ENCODE measurements around the gene ITFG1. TPM values are rescaled to one million over a fixed set of nuclear protein-coding genes. Genes with fewer than 3 reads are reported as not detected.

The ITFG1 gene
- total RNA-seq, 1 experiment from 2014 or later: 65.5 TPM

GRCh38 chr16:47260503-47260902 is 200.4 kb downstream of the ITFG1 start:
- CTCF ChIA-PET: no interaction called here
- H3K4me3 Mint-ChIP-seq (ENCODE audit: low read depth, unreplicated experiment): no peak overlapping the region
- H3K27ac Mint-ChIP-seq (ENCODE audit: unreplicated experiment): no peak overlapping the region
- no peaks in the 10 kb centered on the region for H3K36me3 Mint-ChIP-seq (ENCODE audit: insufficient read depth, unreplicated experiment)
- H3K9me3 Mint-ChIP-seq (ENCODE audit: low read depth, unreplicated experiment): no peaks in the 10 kb centered on the region
- no peaks in the 10 kb centered on the region for H3K27me3 Mint-ChIP-seq (ENCODE audit: unreplicated experiment)
- TF ChIP-seq CTCF (IDR thresholded peaks at IDR 0.05; ENCODE audit: unreplicated experiment): no peak
- H3K4me1 Mint-ChIP-seq (ENCODE audit: low read depth, unreplicated experiment): no peaks in the 10 kb centered on the region
- intact Hi-C loops (cut with micrococcal nuclease; ENCODE audit: unreplicated experiment): no loop called here
- DNase-seq: no peak
- no TSS peak for BruUV-seq (replicated peaks)

- no TSS peak for BruUV-seq (replicated peaks)
- Mint-ChIP-seq H3K36me3 (ENCODE audit: insufficient read depth, unreplicated experiment) (no peaks in the 10 kb centered on the region), H3K4me3 (ENCODE audit: low read depth, unreplicated experiment) (no peak overlapping the region), H3K27ac (ENCODE audit: unreplicated experiment) (no peak overlapping the region), H3K27me3 (ENCODE audit: unreplicated experiment) (no peaks in the 10 kb centered on the region), H3K4me1 (ENCODE audit: low read depth, unreplicated experiment) (no peaks in the 10 kb centered on the region), H3K9me3 (ENCODE audit: low read depth, unreplicated experiment) (no peaks in the 10 kb centered on the region)
- TF ChIP-seq CTCF (IDR thresholded peaks at IDR 0.05; ENCODE audit: unreplicated experiment): peak; percentile 55
- CTCF ChIA-PET: interaction anchor here (0.5 to 1.3 kb wide), 3 partner anchors 17 to 906 kb away, joined by 3 to 9 read pairs (median 3); no protein-coding TSS in a partner anchor
- DNase-seq: peak; percentile 35
- intact Hi-C loops (cut with micrococcal nuclease; ENCODE audit: unreplicated experiment): loop anchor here (5.0 kb wide), 1 partner anchor 203 kb away; the partner anchor contains the start of genes ITFG1 and PHKB
These were observed 201.9 kb downstream of the ITFG1 start for GRCh38 chr16:47258874-47259461.

GRCh38 chr16:47254756-47255155 is 206.1 kb downstream of the ITFG1 start:
- Mint-ChIP-seq H3K27ac (ENCODE audit: unreplicated experiment) (no peak overlapping the region), H3K4me3 (ENCODE audit: low read depth, unreplicated experiment) (no peak overlapping the region), H3K9me3 (ENCODE audit: low read depth, unreplicated experiment) (no peaks in the 10 kb centered on the region), H3K36me3 (ENCODE audit: insufficient read depth, unreplicated experiment) (no peaks in the 10 kb centered on the region), H3K4me1 (ENCODE audit: low read depth, unreplicated experiment) (no peaks in the 10 kb centered on the region), H3K27me3 (ENCODE audit: unreplicated experiment) (no peaks in the 10 kb centered on the region)
- DNase-seq: no peak
- CTCF ChIA-PET: no interaction called here
- no peak for TF ChIP-seq CTCF (IDR thresholded peaks at IDR 0.05; ENCODE audit: unreplicated experiment)
- intact Hi-C loops (cut with micrococcal nuclease; ENCODE audit: unreplicated experiment): loop anchor here (5.0 kb wide), 1 partner anchor 208 kb away; the partner anchor contains the start of genes ITFG1 and PHKB
- no TSS peak for BruUV-seq (replicated peaks)

- CTCF ChIA-PET: no interaction called here
- no peaks in the 10 kb centered on the region for H3K27me3 Mint-ChIP-seq (ENCODE audit: unreplicated experiment)
- no peak overlapping the region for H3K4me3 Mint-ChIP-seq (ENCODE audit: low read depth, unreplicated experiment)
These were observed 209.9 kb downstream of the ITFG1 start for GRCh38 chr16:47250983-47251382.

More at GRCh38 chr16:47250983-47251382, 209.9 kb downstream of the ITFG1 start:
- no peak for DNase-seq
- intact Hi-C loops (cut with micrococcal nuclease; ENCODE audit: unreplicated experiment): no loop called here
- no peak overlapping the region for H3K27ac Mint-ChIP-seq (ENCODE audit: unreplicated experiment)
- H3K4me1 Mint-ChIP-seq (ENCODE audit: low read depth, unreplicated experiment): no peaks in the 10 kb centered on the region
- no TSS peak for BruUV-seq (replicated peaks)
- no peak for TF ChIP-seq CTCF (IDR thresholded peaks at IDR 0.05; ENCODE audit: unreplicated experiment)
- no peaks in the 10 kb centered on the region for H3K36me3 Mint-ChIP-seq (ENCODE audit: insufficient read depth, unreplicated experiment)
- no peaks in the 10 kb centered on the region for H3K9me3 Mint-ChIP-seq (ENCODE audit: low read depth, unreplicated experiment)
